HEK293 (cell line): ENCODE results near the gene EML4.

ENCODE experiments used
- ZNF843 ChIP-seq: fragments of 450-650 bp; formaldehyde crosslinking; IDR thresholded peaks from 2 replicates; pipeline ENCODE4 v1.5.1; 2016; ENCODE audit warnings: missing biosample characterization, missing genetic modification characterization
- TF ChIP-seq, protein P1 (sequence below): fragments of 450-650 bp; formaldehyde crosslinking; IDR thresholded peaks from 2 replicates; pipeline ENCODE4 v1.5.1; 2016; ENCODE audit warnings: missing biosample characterization, missing genetic modification characterization
- TF ChIP-seq, protein P2 (sequence below): fragments of 450-650 bp; formaldehyde crosslinking; IDR thresholded peaks from 2 replicates; pipeline ENCODE4 v1.5.1; 2017; ENCODE audit warnings: missing biosample characterization, mild to moderate bottlenecking, missing genetic modification characterization, moderate library complexity

GRCh38 chr2:42123426-42123825, 45.7 kb upstream of the EML4 start:
- TF ChIP-seq, protein P1, sequence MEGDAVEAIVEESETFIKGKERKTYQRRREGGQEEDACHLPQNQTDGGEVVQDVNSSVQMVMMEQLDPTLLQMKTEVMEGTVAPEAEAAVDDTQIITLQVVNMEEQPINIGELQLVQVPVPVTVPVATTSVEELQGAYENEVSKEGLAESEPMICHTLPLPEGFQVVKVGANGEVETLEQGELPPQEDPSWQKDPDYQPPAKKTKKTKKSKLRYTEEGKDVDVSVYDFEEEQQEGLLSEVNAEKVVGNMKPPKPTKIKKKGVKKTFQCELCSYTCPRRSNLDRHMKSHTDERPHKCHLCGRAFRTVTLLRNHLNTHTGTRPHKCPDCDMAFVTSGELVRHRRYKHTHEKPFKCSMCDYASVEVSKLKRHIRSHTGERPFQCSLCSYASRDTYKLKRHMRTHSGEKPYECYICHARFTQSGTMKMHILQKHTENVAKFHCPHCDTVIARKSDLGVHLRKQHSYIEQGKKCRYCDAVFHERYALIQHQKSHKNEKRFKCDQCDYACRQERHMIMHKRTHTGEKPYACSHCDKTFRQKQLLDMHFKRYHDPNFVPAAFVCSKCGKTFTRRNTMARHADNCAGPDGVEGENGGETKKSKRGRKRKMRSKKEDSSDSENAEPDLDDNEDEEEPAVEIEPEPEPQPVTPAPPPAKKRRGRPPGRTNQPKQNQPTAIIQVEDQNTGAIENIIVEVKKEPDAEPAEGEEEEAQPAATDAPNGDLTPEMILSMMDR (tag by site-specific recombination) = no peak
- TF ChIP-seq, protein P2, sequence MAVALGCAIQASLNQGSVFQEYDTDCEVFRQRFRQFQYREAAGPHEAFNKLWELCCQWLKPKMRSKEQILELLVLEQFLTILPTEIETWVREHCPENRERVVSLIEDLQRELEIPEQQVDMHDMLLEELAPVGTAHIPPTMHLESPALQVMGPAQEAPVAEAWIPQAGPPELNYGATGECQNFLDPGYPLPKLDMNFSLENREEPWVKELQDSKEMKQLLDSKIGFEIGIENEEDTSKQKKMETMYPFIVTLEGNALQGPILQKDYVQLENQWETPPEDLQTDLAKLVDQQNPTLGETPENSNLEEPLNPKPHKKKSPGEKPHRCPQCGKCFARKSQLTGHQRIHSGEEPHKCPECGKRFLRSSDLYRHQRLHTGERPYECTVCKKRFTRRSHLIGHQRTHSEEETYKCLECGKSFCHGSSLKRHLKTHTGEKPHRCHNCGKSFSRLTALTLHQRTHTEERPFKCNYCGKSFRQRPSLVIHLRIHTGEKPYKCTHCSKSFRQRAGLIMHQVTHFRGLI (tag by site-specific recombination) = no peak
- TF ChIP-seq ZNF843 (tag by site-specific recombination) = no peak
